MM.1S (cell line): Measurements from ENCODE around the gene ZNF438.

Experiments
- CTCF ChIP-seq: fragments of 300-600 bp; sonication (generic); IDR thresholded peaks from 2 replicates; pipeline ENCODE4 v1.5.1; 2016; ENCODE audit warnings: antibody characterized with exemption, low read length, mixed read lengths
- EZH2 ChIP-seq: fragments of 300-600 bp; sonication (generic); optimal IDR thresholded peaks from 2 replicates; pipeline ENCODE3; 2017; ENCODE audit warnings: low read depth, mild to moderate bottlenecking, antibody characterized with exemption, low read length, mixed read lengths
- EZH2phosphoT487 ChIP-seq: fragments of 300-600 bp; sonication (generic); IDR thresholded peaks from 2 replicates; pipeline ENCODE4 v1.6.1; 2018; ENCODE audit warnings: antibody characterized with exemption, low read length

- no peak for TF ChIP-seq CTCF
- no peak for TF ChIP-seq EZH2
- TF ChIP-seq EZH2phosphoT487: no peak
Measured at GRCh38 chr10:31023558-31023957, 8.1 kb downstream of the ZNF438 start.
